ELF-1 (cell line): Measurements from ENCODE around the gene PAK5.

ENCODE experiments used
- DNase-seq: peaks from one replicate; pipeline ENCODE4 v3.0.0-alpha.2; 2016; ENCODE audit warnings: low read depth, low spot score

Gene PAK5

GRCh38 chr20:9789131-9789530 is 49.7 kb downstream of the PAK5 start:
- DNase-seq: no peak

- DNase-seq: no peak
These were observed 63.7 kb downstream of the PAK5 start for GRCh38 chr20:9775176-9775575.

- no peak for DNase-seq
These were observed 68.9 kb downstream of the PAK5 start for GRCh38 chr20:9769954-9770353.

GRCh38 chr20:9761476-9761875 is 77.4 kb downstream of the PAK5 start:
- DNase-seq: no peak

- no peak for DNase-seq
These were observed 79.5 kb downstream of the PAK5 start for GRCh38 chr20:9759392-9759791.

- peak; percentile 3 for DNase-seq
These were observed 80.1 kb downstream of the PAK5 start for GRCh38 chr20:9758752-9759151.

- no peak for DNase-seq
These were observed 82.2 kb downstream of the PAK5 start for GRCh38 chr20:9756660-9757059.

GRCh38 chr20:9755301-9755700 is 83.6 kb downstream of the PAK5 start:
- no peak for DNase-seq

- DNase-seq: no peak
These were observed 94.3 kb downstream of the PAK5 start for GRCh38 chr20:9744551-9744950.

- no peak for DNase-seq
These were observed 95.0 kb downstream of the PAK5 start for GRCh38 chr20:9743871-9744270.

- DNase-seq: no peak
These were observed 96.1 kb downstream of the PAK5 start for GRCh38 chr20:9742821-9743220.

- DNase-seq: no peak
These were observed 96.9 kb downstream of the PAK5 start for GRCh38 chr20:9741996-9742395.

- DNase-seq: no peak
These were observed 98.4 kb downstream of the PAK5 start for GRCh38 chr20:9740486-9740885.

- no peak for DNase-seq
These were observed 98.9 kb downstream of the PAK5 start for GRCh38 chr20:9739991-9740390.

- no peak for DNase-seq
These were observed 102.5 kb downstream of the PAK5 start for GRCh38 chr20:9736373-9736772.

- DNase-seq: no peak
These were observed 115.2 kb downstream of the PAK5 start for GRCh38 chr20:9723501-9724202.

GRCh38 chr20:9711872-9712271 is 127.0 kb downstream of the PAK5 start:
- no peak for DNase-seq

- DNase-seq: no peak
These were observed 128.2 kb downstream of the PAK5 start for GRCh38 chr20:9710685-9711084.

- DNase-seq: no peak
These were observed 133.0 kb downstream of the PAK5 start for GRCh38 chr20:9705722-9706476.

GRCh38 chr20:9699181-9699580 is 139.7 kb downstream of the PAK5 start:
- no peak for DNase-seq

- DNase-seq: no peak
These were observed 149.8 kb downstream of the PAK5 start for GRCh38 chr20:9689041-9689440.

- no peak for DNase-seq
These were observed 152.0 kb downstream of the PAK5 start for GRCh38 chr20:9686866-9687265.

GRCh38 chr20:9686455-9686854 is 152.4 kb downstream of the PAK5 start:
- no peak for DNase-seq
